ENCODE results near the gene TMEM238L. TPM values are rescaled to one million over a fixed set of nuclear protein-coding genes. Genes with fewer than 3 reads are reported as not detected.

TMEM238L gene
- total RNA-seq, 1 donor from 2014 or later: not detected

- no peaks in the 10 kb centered on the region for H3K27me3 ChIP-seq (ENCODE audit: control insufficient read depth, insufficient read depth, low read length)
- no peak overlapping the region for H3K4me3 ChIP-seq (ENCODE audit: low read depth, low read length)
- DNase-seq (ENCODE audit: low read depth): no peak
These were observed 6.2 kb downstream of the TMEM238L start for GRCh38 chr17:10797476-10798328.

GRCh38 chr17:10793816-10794215 lies 10.1 kb downstream of the TMEM238L start:
- no peaks in the 10 kb centered on the region for H3K27me3 ChIP-seq (ENCODE audit: control insufficient read depth, insufficient read depth, low read length)
- no peaks in the 10 kb centered on the region for H3K36me3 ChIP-seq (ENCODE audit: control insufficient read depth, insufficient read depth, low read length)
- TF ChIP-seq CTCF (IDR thresholded peaks at IDR 0.05; ENCODE audit: insufficient read depth, low read length, poor library complexity, severe bottlenecking): no peak
- no peak overlapping the region for H3K4me3 ChIP-seq (ENCODE audit: low read depth, low read length)
- DNase-seq (ENCODE audit: low read depth): no peak

More at GRCh38 chr17:10797476-10798328, 6.2 kb downstream of the TMEM238L start:
- H3K36me3 ChIP-seq (ENCODE audit: control insufficient read depth, insufficient read depth, low read length): no peaks in the 10 kb centered on the region
- no peak for TF ChIP-seq CTCF (IDR thresholded peaks at IDR 0.05; ENCODE audit: insufficient read depth, low read length, poor library complexity, severe bottlenecking)

- DNase-seq (ENCODE audit: low read depth): no peak
- H3K36me3 ChIP-seq (ENCODE audit: control insufficient read depth, insufficient read depth, low read length): no peaks in the 10 kb centered on the region
These were observed 10.6 kb downstream of the TMEM238L start for GRCh38 chr17:10793256-10793655.

GRCh38 chr17:10792151-10792550 lies 11.7 kb downstream of the TMEM238L start:
- TF ChIP-seq CTCF (IDR thresholded peaks at IDR 0.05; ENCODE audit: insufficient read depth, low read length, poor library complexity, severe bottlenecking): no peak
- no peak for DNase-seq (ENCODE audit: low read depth)
- no peaks in the 10 kb centered on the region for H3K27me3 ChIP-seq (ENCODE audit: control insufficient read depth, insufficient read depth, low read length)
- no peaks in the 10 kb centered on the region for H3K36me3 ChIP-seq (ENCODE audit: control insufficient read depth, insufficient read depth, low read length)
- no peak overlapping the region for H3K4me3 ChIP-seq (ENCODE audit: low read depth, low read length)

More at GRCh38 chr17:10793256-10793655, 10.6 kb downstream of the TMEM238L start:
- H3K4me3 ChIP-seq (ENCODE audit: low read depth, low read length): no peak overlapping the region
- no peak for TF ChIP-seq CTCF (IDR thresholded peaks at IDR 0.05; ENCODE audit: insufficient read depth, low read length, poor library complexity, severe bottlenecking)
- no peaks in the 10 kb centered on the region for H3K27me3 ChIP-seq (ENCODE audit: control insufficient read depth, insufficient read depth, low read length)

- Histone ChIP-seq H3K27me3 (ENCODE audit: control insufficient read depth, insufficient read depth, low read length) (no peaks in the 10 kb centered on the region), H3K36me3 (ENCODE audit: control insufficient read depth, insufficient read depth, low read length) (no peaks in the 10 kb centered on the region), H3K4me3 (ENCODE audit: low read depth, low read length) (no peak overlapping the region)
- no peak for TF ChIP-seq CTCF (IDR thresholded peaks at IDR 0.05; ENCODE audit: insufficient read depth, low read length, poor library complexity, severe bottlenecking)
- DNase-seq (ENCODE audit: low read depth): no peak
These were observed 13.2 kb downstream of the TMEM238L start for GRCh38 chr17:10790491-10791401.

Measured in kidney epithelial cell (primary cell).